Tibial artery (tissue), 4 donors: ENCODE results near the gene SCMH1.
A peak's percentile ranks its signal among the peaks of the same experiment; 100 is the strongest.

Experiments
- DNase-seq, 2 donors: peaks; one replicate each; pipeline ENCODE4 v3.0.0-alpha.2; 2019
- H3K27ac ChIP-seq, 2 donors: fragments of 200-600 bp; sonication (generic) in 1 of 2; 1 replicate in 1 of 2; 2 replicates in 1 of 2; pipeline ENCODE4 v1.5.1; 2018 to 2019; ENCODE audit warnings: mild to moderate bottlenecking in 1 of 2
- H3K27me3 ChIP-seq, 2 donors: fragments of 200-600 bp; sonication (generic) in 1 of 2; one replicate each; pipeline versions ENCODE4 v1.5.1 to v1.6.0; 2016 to 2019
- H3K36me3 ChIP-seq, 3 donors: fragments of 200-600 bp; sonication (generic) in 2 of 3; one replicate each; pipeline ENCODE4 v1.5.1; 2016 to 2019; ENCODE audit warnings: mild to moderate bottlenecking in 2 of 3
- H3K4me1 ChIP-seq, 4 donors: fragments of 200-600 bp; sonication (generic) in 2 of 4; 1 replicate in 3 of 4; 2 replicates in 1 of 4; pipeline ENCODE4 v1.5.1; 2016 to 2019
- H3K4me3 ChIP-seq, 2 donors: fragments of 200-600 bp; sonication (generic) in 1 of 2; 1 replicate in 1 of 2; 2 replicates in 1 of 2; pipeline ENCODE4 v1.5.1; 2018 to 2019; ENCODE audit warnings: mild to moderate bottlenecking in 2 of 2
- H3K9me3 ChIP-seq, 3 donors: fragments of 200-600 bp; sonication (generic) in 1 of 3; one replicate each; pipeline ENCODE4 v1.5.1; 2016 to 2019
- intact Hi-C: fragments of 100-400 bp; cut with DNase I; formaldehyde crosslinking; loops from one replicate; pipeline ENCODE4 v1.15.0; 2023; ENCODE audit warnings: low total_unique reads
- TF ChIP-seq, protein P1 (sequence below), 2 experiments: fragments of 200-600 bp in 1 of 2; fragments of 450-650 bp in 1 of 2; IDR thresholded peaks; one replicate each; pipeline ENCODE4 v1.5.1; 2017 to 2019; ENCODE audit warnings: antibody characterized with exemption in 2 of 2, mild to moderate bottlenecking in 1 of 2, moderate library complexity in 1 of 2

Gene SCMH1

DNA sequence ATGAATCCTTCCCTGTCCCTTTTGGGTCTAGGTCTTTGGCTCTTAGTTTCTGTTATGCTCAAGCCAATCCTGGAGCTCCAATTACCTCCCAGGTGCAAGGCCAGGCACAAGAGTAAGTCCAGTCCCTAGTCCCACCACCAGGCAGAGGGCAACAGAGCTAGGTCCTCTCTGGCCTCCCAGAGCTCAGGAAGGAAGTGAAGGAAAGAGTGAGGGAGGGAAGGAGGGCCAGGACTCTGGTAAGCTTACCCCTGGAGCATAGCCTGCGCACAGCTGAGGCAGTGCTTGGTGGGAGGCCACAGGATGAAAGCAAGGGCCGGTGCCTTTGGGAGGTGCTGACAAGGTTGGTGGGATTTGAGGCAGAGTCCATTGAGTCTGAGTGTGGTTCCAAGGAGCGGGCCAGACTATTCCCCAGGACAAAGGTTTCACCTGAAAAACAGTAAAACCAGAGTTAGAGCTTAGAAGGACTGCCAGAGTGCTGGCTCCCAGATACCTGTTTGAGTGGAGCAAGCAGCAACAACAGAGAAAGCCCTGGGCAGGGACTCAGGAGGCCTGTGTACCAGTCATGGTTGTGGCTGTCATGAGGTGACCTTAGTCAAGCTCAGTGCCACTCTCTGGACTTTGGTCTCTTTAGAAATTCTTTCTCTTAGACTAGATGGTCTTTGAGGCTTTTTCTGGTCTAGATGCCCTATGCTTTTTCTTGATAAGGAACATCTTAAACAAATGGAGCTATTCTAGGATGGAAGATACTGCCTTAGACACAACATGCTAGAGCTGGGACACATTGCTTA, 204.8 kb downstream of the SCMH1 start:
- no peak overlapping the region for H3K4me3 ChIP-seq
- peak in 1 of 2 donors; percentile 29 for DNase-seq
- H3K9me3 ChIP-seq, result no peaks in the 10 kb centered on the region
- TF ChIP-seq, protein P1, sequence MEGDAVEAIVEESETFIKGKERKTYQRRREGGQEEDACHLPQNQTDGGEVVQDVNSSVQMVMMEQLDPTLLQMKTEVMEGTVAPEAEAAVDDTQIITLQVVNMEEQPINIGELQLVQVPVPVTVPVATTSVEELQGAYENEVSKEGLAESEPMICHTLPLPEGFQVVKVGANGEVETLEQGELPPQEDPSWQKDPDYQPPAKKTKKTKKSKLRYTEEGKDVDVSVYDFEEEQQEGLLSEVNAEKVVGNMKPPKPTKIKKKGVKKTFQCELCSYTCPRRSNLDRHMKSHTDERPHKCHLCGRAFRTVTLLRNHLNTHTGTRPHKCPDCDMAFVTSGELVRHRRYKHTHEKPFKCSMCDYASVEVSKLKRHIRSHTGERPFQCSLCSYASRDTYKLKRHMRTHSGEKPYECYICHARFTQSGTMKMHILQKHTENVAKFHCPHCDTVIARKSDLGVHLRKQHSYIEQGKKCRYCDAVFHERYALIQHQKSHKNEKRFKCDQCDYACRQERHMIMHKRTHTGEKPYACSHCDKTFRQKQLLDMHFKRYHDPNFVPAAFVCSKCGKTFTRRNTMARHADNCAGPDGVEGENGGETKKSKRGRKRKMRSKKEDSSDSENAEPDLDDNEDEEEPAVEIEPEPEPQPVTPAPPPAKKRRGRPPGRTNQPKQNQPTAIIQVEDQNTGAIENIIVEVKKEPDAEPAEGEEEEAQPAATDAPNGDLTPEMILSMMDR (IDR thresholded peaks at IDR 0.05), result no peak
- no peaks in the 10 kb centered on the region for H3K27me3 ChIP-seq
- peaks cover 43 to 91% (median 44%) of the 10 kb centered on the region in 3 donors for H3K36me3 ChIP-seq
- intact Hi-C loops, result loop anchor here (10.0 kb wide), 1 partner anchor 207 kb away; the partner anchor contains the start of gene SCMH1
- no peaks in the 10 kb centered on the region for H3K4me1 ChIP-seq
- no peak overlapping the region for H3K27ac ChIP-seq

DNA sequence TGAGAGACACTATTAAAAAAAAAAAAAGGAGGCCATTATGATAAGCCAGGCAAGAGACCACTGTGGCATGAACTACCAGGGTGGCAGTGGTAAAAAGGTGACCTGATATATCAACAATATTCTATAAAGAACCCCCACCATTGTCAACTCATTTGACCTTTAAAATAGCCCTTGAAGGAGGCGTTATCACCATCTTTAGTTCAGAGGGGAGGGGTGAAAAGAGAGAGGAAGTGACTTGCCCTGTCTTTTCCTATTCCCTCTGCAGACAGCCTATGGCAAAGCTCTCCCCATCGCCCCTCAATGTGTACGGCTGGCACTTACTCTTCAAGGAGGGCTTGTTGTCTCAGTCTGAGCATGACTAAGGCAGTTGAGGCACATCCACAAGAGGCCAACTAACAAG, 208.8 kb downstream of the SCMH1 start:
- Histone ChIP-seq H3K27ac (no peak overlapping the region), H3K9me3 (no peaks in the 10 kb centered on the region), H3K27me3 (no peaks in the 10 kb centered on the region), H3K4me1 (no peaks in the 10 kb centered on the region), H3K36me3 (peaks cover 45 to 100% (median 69%) of the 10 kb centered on the region in 3 donors), H3K4me3 (no peak overlapping the region)
- no peak for DNase-seq
- intact Hi-C loops, result loop anchor here (10.0 kb wide), 1 partner anchor 212 kb away; the partner anchor contains the start of gene SCMH1
- TF ChIP-seq, protein P1 (IDR thresholded peaks at IDR 0.05), result no peak

DNA sequence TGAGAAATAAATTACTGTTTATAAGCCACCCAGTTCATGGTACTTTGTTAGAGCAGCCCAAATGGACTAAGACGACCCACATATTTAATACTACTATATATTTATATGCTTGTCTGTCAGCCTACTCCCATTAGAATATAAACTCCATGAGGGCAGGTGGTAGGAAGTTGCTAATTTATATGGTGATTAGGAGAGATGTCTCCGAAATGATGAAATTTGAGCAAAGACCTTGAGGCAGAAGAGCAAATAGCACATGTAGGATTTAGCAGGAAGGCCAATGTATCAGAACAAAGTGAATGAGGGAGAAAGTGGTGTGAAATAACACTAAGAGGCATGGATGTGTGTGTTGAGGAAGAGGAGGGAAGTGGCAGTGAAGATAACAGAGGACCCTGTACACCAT, 210.0 kb downstream of the SCMH1 start:
- intact Hi-C loops, result loop anchor here (10.0 kb wide), 1 partner anchor 213 kb away; the partner anchor contains the start of gene SCMH1
- no peaks in the 10 kb centered on the region for H3K4me1 ChIP-seq
- H3K27me3 ChIP-seq, result no peaks in the 10 kb centered on the region
- H3K9me3 ChIP-seq, result no peaks in the 10 kb centered on the region
- peaks cover 48 to 100% (median 72%) of the 10 kb centered on the region in 3 donors for H3K36me3 ChIP-seq
- no peak overlapping the region for H3K27ac ChIP-seq
- H3K4me3 ChIP-seq, result no peak overlapping the region
- DNase-seq, result no peak
- TF ChIP-seq, protein P1 (IDR thresholded peaks at IDR 0.05), result no peak

DNA sequence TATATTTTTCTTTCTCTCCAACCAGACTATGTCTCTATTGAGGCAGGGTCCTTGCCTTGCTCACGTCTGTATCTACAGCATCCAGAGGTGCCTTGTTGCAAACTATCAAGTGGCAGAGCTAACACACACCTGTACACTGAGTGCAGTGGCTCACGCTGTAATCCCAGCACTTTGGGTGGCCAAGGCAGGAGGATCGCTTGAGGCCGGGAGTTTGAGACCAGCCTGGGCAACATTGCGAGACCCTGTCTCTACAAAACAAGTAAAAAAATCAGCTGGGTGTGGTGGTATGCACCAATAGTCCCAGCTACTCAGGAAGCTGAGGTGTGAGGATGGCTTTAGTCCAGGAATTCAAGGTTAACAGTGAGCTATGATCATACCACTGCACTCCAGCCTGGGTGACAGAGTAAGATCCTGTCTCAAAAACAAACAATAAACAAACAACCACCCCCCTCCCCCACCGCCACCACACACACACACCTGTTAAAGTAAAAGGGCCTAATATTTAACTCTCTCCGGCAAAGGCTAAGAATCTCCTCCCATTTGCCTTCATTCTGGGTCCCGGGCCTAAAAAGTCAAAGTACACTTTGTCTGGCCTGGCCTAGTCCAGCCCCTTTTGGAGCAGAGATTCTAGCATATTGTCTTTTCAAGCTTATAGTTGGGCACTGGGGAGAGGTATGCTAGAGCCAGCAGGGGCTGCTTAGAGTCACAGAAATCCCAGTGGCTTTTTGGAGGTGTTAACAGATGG, 211.1 kb downstream of the SCMH1 start:
- TF ChIP-seq, protein P1 (IDR thresholded peaks at IDR 0.05), result no peak
- H3K36me3 ChIP-seq, result peaks cover 39 to 100% (median 67%) of the 10 kb centered on the region in 3 donors
- no peak overlapping the region for H3K4me3 ChIP-seq
- H3K27me3 ChIP-seq, result no peaks in the 10 kb centered on the region
- intact Hi-C loops, result loop anchor here (10.0 kb wide), 1 partner anchor 214 kb away; the partner anchor contains the start of gene SCMH1
- no peaks in the 10 kb centered on the region for H3K9me3 ChIP-seq
- no peaks in the 10 kb centered on the region for H3K4me1 ChIP-seq
- H3K27ac ChIP-seq, result no peak overlapping the region
- peak in 1 of 2 donors; percentile 21 for DNase-seq

DNA sequence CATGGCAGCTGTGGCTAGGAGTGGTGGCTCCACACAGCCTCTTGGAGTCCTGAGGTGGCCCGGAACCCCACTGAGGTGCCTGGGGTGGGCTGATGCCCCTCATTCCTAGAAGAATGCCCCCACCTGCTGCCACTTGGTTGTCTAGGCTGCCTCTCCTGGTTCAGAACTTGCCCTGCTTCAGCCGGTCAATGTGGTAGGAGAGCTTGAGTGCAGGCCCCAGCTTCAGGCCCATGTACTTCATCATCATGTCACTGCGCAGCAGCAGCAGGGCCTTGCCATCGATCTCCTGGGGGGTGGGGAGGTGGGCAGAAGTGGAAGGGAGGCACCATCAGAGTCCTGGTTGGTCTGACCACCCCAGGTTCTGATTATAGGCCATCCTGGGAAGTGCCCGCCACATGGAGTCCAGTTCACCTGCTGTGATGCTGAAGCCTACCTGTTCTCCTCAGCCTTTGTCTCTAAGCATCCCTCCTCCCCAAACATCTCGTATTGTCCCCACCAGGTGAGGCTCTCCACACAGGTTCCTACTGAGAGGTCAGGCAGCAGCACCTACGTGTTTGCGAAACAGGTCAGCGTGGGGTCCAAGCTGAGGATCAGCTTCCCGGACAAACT, 214.0 kb downstream of the SCMH1 start:
- intact Hi-C loops, result no loop called here
- Histone ChIP-seq H3K27ac (no peak overlapping the region), H3K9me3 (no peaks in the 10 kb centered on the region), H3K4me1 (no peaks in the 10 kb centered on the region), H3K4me3 (no peak overlapping the region), H3K27me3 (no peaks in the 10 kb centered on the region), H3K36me3 (peaks cover 32 to 95% (median 64%) of the 10 kb centered on the region in 3 donors)
- DNase-seq, result peak in 1 of 2 donors; percentile 45
- TF ChIP-seq, protein P1 (IDR thresholded peaks at IDR 0.05), result no peak
